ENCODE results near the gene CSPG4. TPM values are rescaled to one million over a fixed set of nuclear protein-coding genes. Genes with fewer than 3 reads are reported as not detected.
A peak's percentile ranks its signal among the peaks of the same experiment; 100 is the strongest.
"Not testable (repeated sequence)": the region's sequence is repeated elsewhere in the genome, so short reads cannot be mapped to it uniquely, and the experiment has no call there.

The CSPG4 gene
- total RNA-seq, 2 donors from 2014 or later, result 2.1 to 12.7 TPM

DNA sequence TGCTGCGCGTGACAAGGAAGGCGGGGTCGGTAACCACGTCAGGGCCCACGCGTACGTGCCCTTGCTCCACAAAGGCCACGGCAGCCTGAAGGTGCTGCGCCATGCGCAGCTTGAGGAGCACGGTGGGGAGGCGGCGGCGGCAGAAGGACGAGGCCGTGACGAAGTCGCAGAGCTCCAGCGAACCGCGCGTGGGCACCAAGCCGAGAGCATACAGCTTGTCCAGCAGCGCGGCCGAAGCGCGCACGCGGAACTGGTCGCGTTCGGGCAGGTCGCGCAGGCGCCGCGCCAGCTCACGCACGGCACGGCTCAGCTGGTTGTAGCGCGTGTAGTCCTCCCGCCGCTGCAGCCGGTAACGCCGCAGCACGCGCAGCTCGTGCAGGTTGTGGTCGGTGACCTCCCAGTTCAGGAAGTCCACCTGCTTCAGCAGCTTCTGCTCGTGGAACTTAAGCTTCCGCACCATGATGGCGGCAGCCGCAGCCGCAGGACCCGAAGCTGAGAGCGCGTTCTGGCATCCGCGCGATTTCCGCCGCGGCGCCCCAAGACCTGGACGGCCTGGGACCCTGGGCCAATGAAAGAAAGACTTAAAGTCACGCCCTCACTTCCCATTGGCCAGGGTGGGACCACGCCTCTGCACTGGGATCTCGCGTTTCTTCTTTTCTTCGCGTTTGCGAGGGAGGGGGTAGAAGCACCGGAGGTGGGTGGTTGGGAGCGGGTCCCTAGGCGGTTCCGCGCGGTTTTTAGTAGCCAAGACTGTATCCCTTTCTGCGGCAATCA, 72.8 kb downstream of the CSPG4 start, which contains the start of gene IMP3:
TSS of gene IMP3 (minus strand) at position 516 of the 774 bp plus-strand sequence. CDS start at position 460, 56 bp downstream.
- peak within 1 kb of the TSS; percentile 90 to 97 for H3K9ac ChIP-seq (ENCODE audit: low read depth in 2 of 2, low read length in 2 of 2)
- no peaks in the 10 kb centered on the region for H3K9me3 ChIP-seq
- DNase-seq, result peak; percentile 96
- TF ChIP-seq, protein P1, sequence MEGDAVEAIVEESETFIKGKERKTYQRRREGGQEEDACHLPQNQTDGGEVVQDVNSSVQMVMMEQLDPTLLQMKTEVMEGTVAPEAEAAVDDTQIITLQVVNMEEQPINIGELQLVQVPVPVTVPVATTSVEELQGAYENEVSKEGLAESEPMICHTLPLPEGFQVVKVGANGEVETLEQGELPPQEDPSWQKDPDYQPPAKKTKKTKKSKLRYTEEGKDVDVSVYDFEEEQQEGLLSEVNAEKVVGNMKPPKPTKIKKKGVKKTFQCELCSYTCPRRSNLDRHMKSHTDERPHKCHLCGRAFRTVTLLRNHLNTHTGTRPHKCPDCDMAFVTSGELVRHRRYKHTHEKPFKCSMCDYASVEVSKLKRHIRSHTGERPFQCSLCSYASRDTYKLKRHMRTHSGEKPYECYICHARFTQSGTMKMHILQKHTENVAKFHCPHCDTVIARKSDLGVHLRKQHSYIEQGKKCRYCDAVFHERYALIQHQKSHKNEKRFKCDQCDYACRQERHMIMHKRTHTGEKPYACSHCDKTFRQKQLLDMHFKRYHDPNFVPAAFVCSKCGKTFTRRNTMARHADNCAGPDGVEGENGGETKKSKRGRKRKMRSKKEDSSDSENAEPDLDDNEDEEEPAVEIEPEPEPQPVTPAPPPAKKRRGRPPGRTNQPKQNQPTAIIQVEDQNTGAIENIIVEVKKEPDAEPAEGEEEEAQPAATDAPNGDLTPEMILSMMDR (IDR thresholded peaks at IDR 0.05), result no peak
- H3K27ac ChIP-seq, result peak within 1 kb of the TSS; percentile 90
- no peaks in the 10 kb centered on the region for H3K27me3 ChIP-seq
- H3K4me1 ChIP-seq, result peaks cover 10% of the 10 kb centered on the region
- intact Hi-C loops (cut with DNase I), result loop anchor here (5.0 to 10.0 kb wide), 2 partner anchors 37 to 275 kb away; partner anchors contain the start of gene MAN2C1
- H3K36me3 ChIP-seq, result no peaks in the 10 kb centered on the region
- H3K4me3 ChIP-seq, result peak within 1 kb of the TSS; percentile 61

DNA sequence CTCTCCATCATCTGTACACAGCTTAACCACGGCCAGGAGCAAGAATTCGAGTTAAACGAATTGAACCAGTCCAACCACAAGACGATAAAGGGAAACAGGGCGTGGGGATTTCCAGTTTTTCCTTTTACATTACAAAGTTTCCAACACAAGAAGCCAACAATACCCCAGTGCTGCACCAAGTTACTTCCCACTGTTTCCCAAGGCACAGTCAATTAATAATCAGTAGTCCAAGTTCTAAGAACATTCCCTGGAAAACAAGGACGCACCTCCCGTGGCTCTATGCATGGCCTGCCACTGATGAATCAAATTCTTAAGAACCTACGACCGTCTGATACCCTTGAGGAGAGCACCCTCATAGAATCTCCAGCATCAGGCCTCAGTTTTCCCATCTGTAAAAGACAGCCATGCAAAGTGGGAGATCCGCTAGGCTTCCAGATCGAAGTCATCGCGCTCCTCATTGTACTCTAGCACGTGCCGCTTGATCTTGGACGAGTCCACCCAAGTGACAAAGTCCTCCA, 73.4 kb downstream of the CSPG4 start:
- H3K36me3 ChIP-seq, result no peaks in the 10 kb centered on the region
- peak overlapping the region; percentile 90 for H3K27ac ChIP-seq
- H3K9ac ChIP-seq (ENCODE audit: low read depth in 2 of 2, low read length in 2 of 2), result peak overlapping the region; percentile 90 to 97
- H3K4me3 ChIP-seq, result peak overlapping the region; percentile 61
- peaks cover 10% of the 10 kb centered on the region for H3K4me1 ChIP-seq
- H3K27me3 ChIP-seq, result no peaks in the 10 kb centered on the region
- no peaks in the 10 kb centered on the region for H3K9me3 ChIP-seq
- DNase-seq, result no peak
- TF ChIP-seq, protein P1 (IDR thresholded peaks at IDR 0.05), result no peak
- intact Hi-C loops (cut with DNase I), result loop anchor here (5.0 kb wide), 1 partner anchor 38 kb away; no protein-coding TSS in a partner anchor

DNA sequence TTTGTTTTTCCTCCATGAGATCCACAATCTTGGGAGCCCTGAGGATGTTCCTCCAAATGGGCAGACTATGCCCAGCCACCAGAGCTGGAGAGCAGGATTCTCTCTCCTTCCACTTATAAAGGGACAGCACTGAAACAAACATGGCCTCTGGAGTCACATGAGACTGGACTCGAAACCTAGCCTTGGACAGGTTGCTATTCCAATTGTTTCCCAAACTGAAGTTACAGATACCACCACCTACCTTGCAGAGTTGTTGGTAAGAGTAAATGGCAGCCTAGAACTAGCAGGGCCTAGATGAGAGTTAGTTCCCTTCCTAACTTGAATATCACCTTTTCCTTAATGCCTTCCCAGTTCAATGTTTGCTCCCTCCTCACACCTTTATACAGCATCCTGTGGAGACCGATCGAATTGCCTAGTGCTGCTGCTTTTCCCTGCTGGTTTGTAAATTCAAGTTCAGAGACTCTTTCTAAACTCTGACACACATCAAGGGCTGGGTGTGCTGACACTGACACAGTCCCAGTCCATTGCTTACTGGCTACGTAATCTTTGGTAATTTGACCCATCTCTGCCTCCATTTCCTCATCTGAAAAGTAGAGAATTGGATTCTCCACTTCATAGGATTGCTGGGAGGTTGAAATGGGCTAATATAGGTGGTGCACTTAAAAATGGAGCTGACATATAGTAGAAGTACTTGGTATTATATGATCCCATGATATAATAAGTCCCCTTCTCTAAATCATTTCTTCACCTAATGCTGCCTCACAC, 75.2 kb downstream of the CSPG4 start:
- H3K27ac ChIP-seq, result peak overlapping the region; percentile 90
- intact Hi-C loops (cut with DNase I), result loop anchor here (5.0 kb wide), 1 partner anchor 40 kb away; no protein-coding TSS in a partner anchor
- TF ChIP-seq, protein P1 (IDR thresholded peaks at IDR 0.05), result no peak
- no peak overlapping the region for H3K4me3 ChIP-seq
- peak overlapping the region in 1 of 2 donors; percentile 24 for H3K9ac ChIP-seq (ENCODE audit: low read depth in 2 of 2, low read length in 2 of 2)
- H3K36me3 ChIP-seq, result no peaks in the 10 kb centered on the region
- no peaks in the 10 kb centered on the region for H3K27me3 ChIP-seq
- H3K4me1 ChIP-seq, result peaks cover 10% of the 10 kb centered on the region
- DNase-seq, result no peak
- H3K9me3 ChIP-seq, result no peaks in the 10 kb centered on the region

DNA sequence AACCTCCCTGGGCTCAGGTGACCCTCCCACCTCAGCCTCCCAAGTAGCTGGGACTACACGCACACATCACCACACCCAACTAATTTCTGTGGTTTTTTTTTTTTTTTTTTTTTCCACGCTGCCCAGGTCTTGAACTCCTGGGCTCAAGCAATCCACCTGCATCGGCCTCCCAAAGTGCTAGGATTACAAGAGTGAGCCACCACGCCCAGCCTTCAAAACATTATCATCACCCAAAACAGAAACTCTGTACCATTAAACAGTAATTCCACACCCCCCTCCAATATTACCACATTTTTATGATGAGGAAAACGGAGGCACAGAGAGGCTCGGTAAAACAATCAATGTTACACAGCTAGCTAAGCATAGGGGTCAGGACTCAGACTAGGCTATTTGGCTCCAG, 76.6 kb downstream of the CSPG4 start:
- Histone ChIP-seq H3K36me3 (no peaks in the 10 kb centered on the region), H3K9me3 (no peaks in the 10 kb centered on the region), H3K27me3 (no peaks in the 10 kb centered on the region), H3K27ac (no peak overlapping the region), H3K9ac (ENCODE audit: low read depth in 2 of 2, low read length in 2 of 2) (no peak overlapping the region), H3K4me3 (no peak overlapping the region), H3K4me1 (peaks cover 10% of the 10 kb centered on the region)
- no peak for DNase-seq
- intact Hi-C loops (cut with DNase I), result loop anchor here (5.0 kb wide), 1 partner anchor 41 kb away; no protein-coding TSS in a partner anchor
- TF ChIP-seq, protein P1 (IDR thresholded peaks at IDR 0.05), result no peak

DNA sequence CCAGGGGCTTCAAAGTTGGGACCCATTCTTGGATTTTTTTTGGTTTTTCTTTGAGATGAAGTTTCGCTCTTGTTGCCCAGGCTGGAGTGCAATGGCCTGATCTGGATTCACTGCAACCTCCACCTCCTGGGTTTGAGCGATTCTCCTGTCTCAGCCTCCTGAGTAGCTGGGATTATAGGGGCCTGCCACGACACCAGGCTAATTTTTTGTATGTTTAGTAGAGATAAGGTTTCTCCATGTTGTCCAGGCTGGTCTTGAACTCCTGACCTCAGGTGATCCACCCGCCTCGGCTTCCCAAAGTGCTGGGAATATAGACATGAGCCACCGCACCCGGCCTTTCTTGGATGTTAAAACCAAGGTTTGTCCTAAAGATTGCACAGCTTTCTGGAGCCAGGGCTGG, 78.7 kb downstream of the CSPG4 start:
- H3K4me1 ChIP-seq; intact Hi-C loops (cut with DNase I): not testable (repeated sequence)

More for the DNA sequence above, 78.7 kb downstream of the CSPG4 start:
- H3K27me3 ChIP-seq; H3K4me3 ChIP-seq; H3K9me3 ChIP-seq; DNase-seq; H3K36me3 ChIP-seq; H3K27ac ChIP-seq; H3K9ac ChIP-seq (ENCODE audit: low read depth in 2 of 2, low read length in 2 of 2): not testable (repeated sequence)
